HCT116 (cell line): ENCODE measurements around the gene MAPK7. TPM values are rescaled to one million over a fixed set of nuclear protein-coding genes. Genes with fewer than 3 reads are reported as not detected.

Experiments
- ATAC-seq: fragments of 200-7000 bp; cut with Tn5 transposase; 2 replicates; pipeline ENCODE4 v1.9.1; 2020; ENCODE audit warnings: mild to moderate bottlenecking, moderate library complexity
- BruUV-seq: library from RNA; stranded (reverse); fragments of 400-500 nt; replicated peaks from 2 replicates; lab custom pipeline; 2021; lab: Mats Ljungman, UMichigan
- CTCF ChIA-PET: fragments of 300-600 bp; sonication (Branson Sonifier 250); formaldehyde crosslinking; loops from one replicate; lab custom pipeline; 2021; ENCODE audit warnings: antibody characterized with exemption; lab: Charles Lee
- POLR2A ChIA-PET: fragments of 300-600, 350-600 bp; sonication (Branson Sonifier 250); formaldehyde crosslinking; loops from one replicate; lab custom pipeline; 2021; ENCODE audit warnings: antibody characterized with exemption; lab: Charles Lee
- RAD21 ChIA-PET, 2 experiments: fragments of 300-600 bp; sonication (Branson Sonifier 250); formaldehyde crosslinking; loops; one replicate each; lab custom pipeline; 2023; ENCODE audit warnings: low total read pairs in 2 of 2; ENCODE audit not compliant: uncharacterized antibody in 2 of 2, unreplicated experiment in 2 of 2, low non-redundant PET in 1 of 2; lab: Charles Lee
- DNase-seq: peaks from one replicate; pipeline ENCODE4 v3.0.0-alpha.2; 2010; ENCODE audit warnings: low read depth, low spot score
- H2AFZ ChIP-seq: fragments of 200-600 bp; shearing (Covaris generic), sonication (generic); 2 replicates; pipeline ENCODE4 v1.6.1; 2017; ENCODE audit warnings: low read depth, mixed run types, mixed read lengths, antibody characterized with exemption, low read length; ENCODE audit not compliant: poor library complexity, severe bottlenecking
- H3K27ac ChIP-seq: 2 replicates; pipeline ENCODE4 v1.5.1; 2012; ENCODE audit warnings: low read depth, low read length
- H3K27me3 ChIP-seq: fragments of 200-600 bp; sonication (generic); 2 replicates; pipeline ENCODE4 v1.6.1; 2016; ENCODE audit warnings: mixed run types, low read length, mixed read lengths; ENCODE audit not compliant: insufficient read depth
- H3K36me3 ChIP-seq, 2 experiments: fragments of 200-500 bp in 1 of 2; fragments of 200-600 bp in 1 of 2; sonication (Bioruptor generic) in 1 of 2; sonication (generic) in 1 of 2; 2 replicates each; pipeline versions ENCODE4 v1.5.1 to v1.6.1; 2014 to 2016; ENCODE audit warnings: low read length in 2 of 2, inconsistent platforms in 1 of 2, mixed read lengths in 1 of 2, mixed run types in 1 of 2; ENCODE audit not compliant: insufficient read depth in 2 of 2, control insufficient read depth in 1 of 2
- H3K4me1 ChIP-seq, 2 experiments: fragments of 200-600 bp in 1 of 2; sonication (generic) in 1 of 2; 2 replicates each; pipeline versions ENCODE4 v1.5.1 to v1.6.1; 2012 to 2017; ENCODE audit warnings: low read length in 2 of 2, inconsistent platforms in 1 of 2, mild to moderate bottlenecking in 1 of 2, mixed read lengths in 1 of 2, mixed run types in 1 of 2, moderate library complexity in 1 of 2; ENCODE audit not compliant: insufficient read depth in 2 of 2, control insufficient read depth in 1 of 2
- H3K4me2 ChIP-seq: fragments of 200-600 bp; sonication (generic); 2 replicates; pipeline ENCODE4 v1.6.1; 2017; ENCODE audit warnings: mixed run types, low read length, mixed read lengths
- H3K4me3 ChIP-seq, 2 experiments: fragments of 200-600 bp in 1 of 2; sonication (generic) in 1 of 2; replicated peaks in 1 of 2; 2 replicates each; pipeline ENCODE4 v1.5.1; 2011 to 2016; ENCODE audit warnings: low read length in 2 of 2, control low read depth in 1 of 2, low read depth in 1 of 2, mild to moderate bottlenecking in 1 of 2, mixed read lengths in 1 of 2, mixed run types in 1 of 2
- H3K79me2 ChIP-seq: fragments of 200-600 bp; sonication (generic); 2 replicates; pipeline ENCODE4 v1.6.1; 2017; ENCODE audit warnings: mild to moderate bottlenecking, mixed run types, low read length, moderate library complexity, mixed read lengths; ENCODE audit not compliant: insufficient read depth
- H3K9ac ChIP-seq: fragments of 200-600 bp; sonication (generic); 2 replicates; pipeline ENCODE4 v1.6.1; 2016; ENCODE audit warnings: low read length, mixed read lengths
- H3K9me2 ChIP-seq: fragments of 200-600 bp; sonication (generic), shearing (Covaris generic); 2 replicates; pipeline ENCODE4 v1.6.1; 2017; ENCODE audit warnings: mixed run types, mild to moderate bottlenecking, moderate library complexity; ENCODE audit not compliant: insufficient read depth
- H3K9me3 ChIP-seq, 2 experiments: fragments of 200-500 bp in 1 of 2; fragments of 200-600 bp in 1 of 2; sonication (Bioruptor generic) in 1 of 2; sonication (generic) in 1 of 2; 2 replicates each; pipeline ENCODE4 v1.6.1; 2014 to 2017; ENCODE audit warnings: low read length in 2 of 2, mixed read lengths in 2 of 2, inconsistent platforms in 1 of 2, low read depth in 1 of 2, mild to moderate bottlenecking in 1 of 2, mixed run types in 1 of 2, moderate library complexity in 1 of 2; ENCODE audit not compliant: control insufficient read depth in 1 of 2, insufficient read depth in 1 of 2
- H4K20me1 ChIP-seq: fragments of 200-600 bp; sonication (generic), shearing (Covaris generic); 2 replicates; pipeline ENCODE4 v1.6.1; 2017; ENCODE audit warnings: mixed run types, mild to moderate bottlenecking, moderate library complexity; ENCODE audit not compliant: insufficient read depth
- CBX3 ChIP-seq: IDR thresholded peaks from 2 replicates; pipeline ENCODE4 v1.6.1; 2012; ENCODE audit warnings: low read depth
- CEBPB ChIP-seq: IDR thresholded peaks from 2 replicates; pipeline ENCODE4 v1.6.1; 2012; ENCODE audit warnings: low read depth
- EGR1 ChIP-seq: IDR thresholded peaks from 2 replicates; pipeline ENCODE4 v1.6.1; 2012; ENCODE audit warnings: low read depth
- EZH2 ChIP-seq: fragments of 200-600 bp; sonication (generic); IDR thresholded peaks from 2 replicates; pipeline ENCODE4 v1.6.1; 2017; ENCODE audit warnings: antibody characterized with exemption, mixed run types
- FOSL1 ChIP-seq: IDR thresholded peaks from 2 replicates; pipeline ENCODE4 v1.6.1; 2012; ENCODE audit warnings: low read depth
- JUND ChIP-seq: IDR thresholded peaks from 2 replicates; pipeline ENCODE4 v1.6.1; 2012
- POLR2AphosphoS5 ChIP-seq: IDR thresholded peaks from 2 replicates; pipeline ENCODE4 v1.6.1; 2011; ENCODE audit warnings: mild to moderate bottlenecking, low read depth, low read length, moderate library complexity
- RAD21 ChIP-seq: IDR thresholded peaks from 2 replicates; pipeline ENCODE4 v1.6.1; 2012; ENCODE audit warnings: low read depth, mild to moderate bottlenecking
- SIN3A ChIP-seq: IDR thresholded peaks from 2 replicates; pipeline ENCODE4 v1.6.1; 2012; ENCODE audit warnings: low read depth
- SRF ChIP-seq: IDR thresholded peaks from 2 replicates; pipeline ENCODE4 v1.6.1; 2012; ENCODE audit warnings: low read depth
- TCF7L2 ChIP-seq: IDR thresholded peaks from 2 replicates; pipeline ENCODE4 v1.7.0; 2011; ENCODE audit warnings: borderline replicate concordance, inconsistent platforms; ENCODE audit not compliant: insufficient read depth, insufficient read length; ENCODE audit errors: extremely low read depth
- ZBTB33 ChIP-seq: IDR thresholded peaks from 2 replicates; pipeline ENCODE4 v1.6.1; 2011; ENCODE audit warnings: mild to moderate bottlenecking, low read length, moderate library complexity; ENCODE audit not compliant: insufficient replicate concordance; ENCODE audit errors: extremely low read depth
- ZFX ChIP-seq: fragments of 450-650 bp; IDR thresholded peaks from 2 replicates; pipeline ENCODE4 v1.6.1; 2017
- ZNF274 ChIP-seq: fragments of 200-500 bp; sonication (Bioruptor generic); IDR thresholded peaks from 2 replicates; pipeline ENCODE4 v1.6.1; 2014; ENCODE audit warnings: mild to moderate bottlenecking, low read depth, low read length, inconsistent platforms
- intact Hi-C: fragments of 100-400 bp; cut with micrococcal nuclease; formaldehyde crosslinking; loops from 2 replicates; pipeline ENCODE4 v1.10.0; 2022
- total RNA-seq: library from RNA; stranded (reverse); gene quantifications from one replicate; pipeline ENCODE4 v1.2.1, GENCODE V29; 2021; ENCODE audit not compliant: unreplicated experiment
- TF ChIP-seq, protein P1 (sequence below): IDR thresholded peaks from 2 replicates; pipeline ENCODE4 v1.6.1; 2012

Gene MAPK7
- total RNA-seq, 1 experiment from 2014 or later, result 15.3 TPM

GRCh38 chr17:19391432-19391831, 13.1 kb downstream of the MAPK7 start:
- RAD21 ChIA-PET, result no interaction called here
- Histone ChIP-seq H3K4me3 (no peak overlapping the region), H3K9me2 (no peaks in the 10 kb centered on the region), H3K4me1 (peaks cover 0 to 14% of the 10 kb centered on the region in 2 experiments; a peak in 2 of 4 replicates), H3K4me2 (no peak overlapping the region), H3K9ac (no peak overlapping the region), H3K9me3 (no peaks in the 10 kb centered on the region), H4K20me1 (no peaks in the 10 kb centered on the region), H3K36me3 (no peaks in the 10 kb centered on the region), H3K27ac (no peak overlapping the region), H3K79me2 (no peaks in the 10 kb centered on the region), H3K27me3 (no peaks in the 10 kb centered on the region), H2AFZ (no peak overlapping the region)
- BruUV-seq, result no TSS peak
- TF ChIP-seq ZNF274 (no peak), CEBPB (no peak), ZBTB33 (no peak), POLR2AphosphoS5 (no peak), SRF (no peak), SIN3A (no peak), JUND (no peak), CBX3 (no peak), FOSL1 (no peak), EZH2 (no peak), EGR1 (no peak), ZFX (no peak), RAD21 (no peak), TCF7L2 (no peak)
- TF ChIP-seq, protein P1, sequence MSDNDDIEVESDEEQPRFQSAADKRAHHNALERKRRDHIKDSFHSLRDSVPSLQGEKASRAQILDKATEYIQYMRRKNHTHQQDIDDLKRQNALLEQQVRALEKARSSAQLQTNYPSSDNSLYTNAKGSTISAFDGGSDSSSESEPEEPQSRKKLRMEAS, result no peak
- ATAC-seq, result no peak
- CTCF ChIA-PET, result no interaction called here
- no peak for DNase-seq
- POLR2A ChIA-PET, result no interaction called here
- intact Hi-C loops, result no loop called here
